H1 (cell line): ENCODE measurements around the gene VSIG10L2. TPM values are rescaled to one million over a fixed set of nuclear protein-coding genes. Genes with fewer than 3 reads are reported as not detected.

Experiments used
- BRCA1 ChIP-seq: IDR thresholded peaks from 2 replicates; pipeline ENCODE4 v1.6.1; 2012; ENCODE audit warnings: low read depth, low read length, improper control_type of control experiment
- CBX8 ChIP-seq: fragments of 300-800, 300-1000 bp; sonication (generic); IDR thresholded peaks from 2 replicates; pipeline ENCODE4 v1.7.1; 2016; ENCODE audit warnings: low read depth, low read length, borderline replicate concordance
- EZH2 ChIP-seq: fragments of 200-600 bp; sonication (generic); IDR thresholded peaks from 2 replicates; pipeline ENCODE4 v1.7.1; 2012; ENCODE audit warnings: low read depth, mild to moderate bottlenecking, moderate library complexity, low read length, inconsistent platforms; ENCODE audit not compliant: severe bottlenecking
- RAD21 ChIP-seq, 2 experiments: IDR thresholded peaks in 1 of 2; conservative IDR thresholded peaks in 1 of 2; 2 replicates each; pipeline ENCODE4 v1.6.1; 2011; ENCODE audit warnings: low read depth in 2 of 2, low read length in 2 of 2, improper control_type of control experiment in 1 of 2, inconsistent platforms in 1 of 2, mild to moderate bottlenecking in 1 of 2, moderate library complexity in 1 of 2
- RXRA ChIP-seq: IDR thresholded peaks from 2 replicates; pipeline ENCODE4 v1.6.1; 2011; ENCODE audit warnings: low read depth, mild to moderate bottlenecking, low read length, moderate library complexity; ENCODE audit not compliant: insufficient read depth
- YY1 ChIP-seq: IDR thresholded peaks from 2 replicates; pipeline ENCODE4 v1.6.1; 2011; ENCODE audit warnings: low read depth, mild to moderate bottlenecking, low read length
- polyA plus RNA-seq, 7 experiments: library from polyadenylated mRNA; depleted of rRNA in 3 of 7; stranded (reverse) in 5 of 7; unstranded in 2 of 7; fragments of >200 nt in 5 of 7; fragments of 200-250 nt in 2 of 7; gene quantifications; 1 replicate in 5 of 7; 2 replicates in 1 of 7; 4 replicates in 1 of 7; pipeline versions ENCODE4 v1.2.1 to v1.2.3, GENCODE V29; 2011 to 2013; ENCODE audit warnings: missing spikeins in 2 of 7, mixed read lengths in 2 of 7
- total RNA-seq: library from RNA; stranded (reverse); fragmentation: NEBNext Ultra II Directional; extraction: Animal tissue kit (Norgen Biotek cat#: 25700); gene quantifications from 2 replicates; pipeline ENCODE4 v1.2.1, GENCODE V29; 2021
- TF ChIP-seq, protein P1 (sequence below): IDR thresholded peaks from 2 replicates; pipeline ENCODE4 v1.6.1; 2012; ENCODE audit warnings: low read length, inconsistent platforms

The VSIG10L2 gene
- total and polyA plus RNA-seq, 2 of the 8 experiments (the other 6 are each of a cell fraction or from before 2014, with no cell fraction given) = not detected

DNA sequence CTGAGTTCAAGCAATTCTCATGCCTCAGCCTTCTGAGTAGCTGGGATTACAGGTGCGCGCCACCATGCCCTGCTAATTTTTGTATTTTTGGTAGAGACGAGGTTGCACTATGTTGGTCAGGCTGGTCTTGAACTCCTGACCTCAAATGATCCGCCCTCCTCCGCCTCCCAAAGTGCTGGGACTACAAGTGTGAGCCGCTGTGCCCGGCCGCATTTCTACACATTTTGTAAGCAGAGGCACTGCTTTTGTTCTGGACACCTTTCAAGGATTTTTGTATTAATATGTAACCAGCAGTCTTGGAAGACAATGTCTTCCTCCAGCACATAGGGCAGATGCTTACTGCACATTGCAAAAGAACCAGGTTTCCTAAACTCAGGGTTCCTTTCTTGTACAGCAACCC lies 11.4 kb upstream of the VSIG10L2 start (continued):
- TF ChIP-seq, protein P1, sequence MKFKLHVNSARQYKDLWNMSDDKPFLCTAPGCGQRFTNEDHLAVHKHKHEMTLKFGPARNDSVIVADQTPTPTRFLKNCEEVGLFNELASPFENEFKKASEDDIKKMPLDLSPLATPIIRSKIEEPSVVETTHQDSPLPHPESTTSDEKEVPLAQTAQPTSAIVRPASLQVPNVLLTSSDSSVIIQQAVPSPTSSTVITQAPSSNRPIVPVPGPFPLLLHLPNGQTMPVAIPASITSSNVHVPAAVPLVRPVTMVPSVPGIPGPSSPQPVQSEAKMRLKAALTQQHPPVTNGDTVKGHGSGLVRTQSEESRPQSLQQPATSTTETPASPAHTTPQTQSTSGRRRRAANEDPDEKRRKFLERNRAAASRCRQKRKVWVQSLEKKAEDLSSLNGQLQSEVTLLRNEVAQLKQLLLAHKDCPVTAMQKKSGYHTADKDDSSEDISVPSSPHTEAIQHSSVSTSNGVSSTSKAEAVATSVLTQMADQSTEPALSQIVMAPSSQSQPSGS = no peak
- TF ChIP-seq RAD21 (IDR thresholded peaks at IDR 0.05 in 1 of 2, conservative IDR thresholded peaks at IDR 0.05 in 1 of 2; ENCODE audit: low read depth in 2 of 2, low read length in 2 of 2) = no peak
- TF ChIP-seq BRCA1 = no peak
- TF ChIP-seq RXRA = no peak
- no peak for TF ChIP-seq EZH2
- no peak for TF ChIP-seq YY1
- no peak for TF ChIP-seq CBX8
